Stimulated activated naive CD8-positive, alpha-beta T cell treated with anti-CD3 and anti-CD28 coated beads, Interleukin-15, Interleukin-2, amounts not matched to agents 100 ng/mL and 50 ng/mL, for 24 hours (primary cell): Measurements from ENCODE around the gene CDC16.
"Not testable (repeated sequence)": the region's sequence is repeated elsewhere in the genome, so short reads cannot be mapped to it uniquely, and the experiment has no call there.

Experiments used
- H3K27ac Mint-ChIP-seq: one replicate; pipeline ENCODE4 v1.8.0; 2021; ENCODE audit warnings: mild to moderate bottlenecking, mixed read lengths
- H3K27me3 Mint-ChIP-seq: one replicate; pipeline ENCODE4 v1.8.0; 2021; ENCODE audit warnings: mixed read lengths
- H3K36me3 Mint-ChIP-seq: one replicate; pipeline ENCODE4 v1.8.0; 2021; ENCODE audit warnings: low read depth, mixed read lengths
- H3K4me1 Mint-ChIP-seq: one replicate; pipeline ENCODE4 v1.8.0; 2021; ENCODE audit warnings: low read depth, mixed read lengths
- H3K4me3 Mint-ChIP-seq: one replicate; pipeline ENCODE4 v1.8.0; 2021; ENCODE audit warnings: mild to moderate bottlenecking, mixed read lengths
- H3K9me3 Mint-ChIP-seq: one replicate; pipeline ENCODE4 v1.8.0; 2021; ENCODE audit warnings: mixed read lengths

CDC16 gene

DNA sequence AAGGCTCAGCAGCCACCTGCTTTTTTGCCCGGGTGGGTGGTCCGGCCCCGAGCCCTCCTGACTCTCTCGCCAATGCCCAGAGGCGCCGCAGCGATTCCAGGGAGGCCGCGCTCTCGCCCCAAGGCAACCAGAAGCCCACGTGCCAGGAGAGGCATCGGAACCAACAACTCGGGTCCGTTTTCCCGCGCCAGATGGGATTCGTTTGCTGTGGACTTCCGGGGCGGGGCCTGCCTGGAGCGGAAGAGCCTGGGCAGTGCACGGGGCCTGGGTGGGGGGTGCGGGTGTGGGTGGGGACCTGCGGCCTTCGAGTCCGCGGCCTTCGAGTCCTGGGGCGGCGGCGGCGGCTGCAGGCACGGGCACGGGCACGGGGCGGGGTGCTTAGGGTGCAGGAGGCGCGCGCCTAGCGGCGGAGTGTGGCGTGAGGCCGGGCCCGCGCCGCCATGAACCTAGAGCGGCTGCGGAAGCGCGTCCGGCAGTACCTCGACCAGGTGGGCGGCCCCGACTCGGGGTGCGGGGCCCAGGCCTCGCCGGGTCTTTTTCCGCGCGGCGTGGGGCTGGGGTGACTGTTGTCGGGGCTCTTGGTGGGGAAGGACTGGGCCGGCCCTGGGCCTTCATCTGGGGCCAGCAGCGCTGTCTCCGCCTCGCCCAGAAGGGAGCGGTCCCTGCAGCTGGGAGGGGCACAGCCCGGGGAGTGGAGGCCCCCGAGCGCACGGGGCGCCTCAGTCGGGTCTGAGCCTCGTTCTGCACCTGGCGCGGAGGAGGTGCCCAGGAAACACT, at the start of gene CDC16:
Gene CDC16, plus strand, starts transcription at position 253 of the 777 bp plus-strand sequence. Its CDS starts 188 bp downstream, at position 441.
- Mint-ChIP-seq H3K9me3 (no peaks in the 10 kb centered on the region), H3K36me3 (peaks cover 40% of the 10 kb centered on the region), H3K27ac (peak within 1 kb of the TSS; percentile 68), H3K4me3 (peak within 1 kb of the TSS; percentile 89), H3K27me3 (peaks cover 8% of the 10 kb centered on the region), H3K4me1 (peaks cover 25% of the 10 kb centered on the region)

DNA sequence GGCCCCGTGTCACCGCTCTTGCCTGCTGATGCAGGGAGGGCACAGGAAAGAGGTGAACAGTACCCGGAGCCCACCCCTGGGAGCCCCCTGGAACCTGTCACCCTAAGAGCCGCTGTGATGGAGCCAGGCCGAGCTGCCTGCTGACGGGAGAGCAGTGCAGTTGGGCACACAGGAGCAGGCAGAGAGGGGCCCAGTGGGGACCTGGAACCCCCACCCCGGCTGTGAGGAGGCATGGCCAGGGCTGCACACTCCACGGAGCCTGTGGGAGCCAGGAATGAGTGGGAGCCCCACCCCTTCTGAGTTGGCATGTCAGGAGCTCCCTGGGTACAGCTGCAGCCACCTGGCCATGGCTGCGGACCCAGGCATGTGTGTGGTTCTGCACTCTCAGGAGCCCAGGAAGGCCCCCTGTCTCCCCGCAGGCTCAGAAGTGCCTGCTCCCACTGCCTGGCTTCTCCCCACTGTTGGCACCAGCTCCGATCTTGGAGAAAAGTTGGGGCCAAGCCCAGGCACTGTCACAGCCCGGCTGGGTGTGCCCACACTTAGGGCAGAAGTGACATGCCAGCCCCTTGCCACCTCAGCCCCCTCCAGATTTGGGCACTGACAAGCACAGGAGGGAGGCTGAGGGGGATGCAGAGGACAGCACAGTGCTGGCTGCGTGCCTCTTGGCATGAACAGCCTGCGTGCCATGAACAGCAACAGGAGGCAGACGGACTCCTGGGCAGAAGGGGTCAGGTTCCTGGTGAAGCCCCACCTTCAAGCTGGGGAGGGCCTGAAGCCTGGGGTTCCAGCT, 49.3 kb upstream of the CDC16 start:
- no peaks in the 10 kb centered on the region for H3K27me3 Mint-ChIP-seq
- H3K27ac Mint-ChIP-seq: no peak overlapping the region
- no peaks in the 10 kb centered on the region for H3K36me3 Mint-ChIP-seq
- H3K4me3 Mint-ChIP-seq: no peak overlapping the region
- H3K9me3 Mint-ChIP-seq: peaks cover 9% of the 10 kb centered on the region
- H3K4me1 Mint-ChIP-seq: peaks cover 3% of the 10 kb centered on the region

DNA sequence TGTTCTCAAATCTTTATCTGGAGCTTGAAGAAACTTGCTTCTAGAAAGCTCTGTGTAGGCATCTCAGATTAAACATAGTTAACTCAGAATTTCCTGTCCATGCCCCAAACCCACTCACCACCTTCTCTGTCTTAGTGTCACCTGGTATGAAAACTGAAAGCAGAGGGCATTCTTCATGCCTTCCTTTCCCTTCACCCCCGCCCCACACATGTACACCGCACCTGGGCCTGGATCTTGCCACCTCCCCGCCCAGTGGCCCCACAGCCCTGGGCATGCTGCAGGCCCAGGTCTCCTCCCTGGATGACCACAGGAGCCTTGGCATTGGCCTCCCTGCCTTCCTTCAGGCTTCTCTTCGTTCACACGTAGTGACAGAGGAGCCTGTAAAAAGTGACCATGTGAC, 39.8 kb upstream of the CDC16 start:
- Mint-ChIP-seq H3K27ac (peak overlapping the region; percentile 2), H3K9me3 (peaks cover 6% of the 10 kb centered on the region), H3K4me3 (no peak overlapping the region), H3K27me3 (no peaks in the 10 kb centered on the region), H3K36me3 (no peaks in the 10 kb centered on the region), H3K4me1 (peaks cover 22% of the 10 kb centered on the region)

- Mint-ChIP-seq H3K27me3 (no peaks in the 10 kb centered on the region), H3K9me3 (no peaks in the 10 kb centered on the region), H3K27ac (no peak overlapping the region), H3K4me1 (peaks cover 22% of the 10 kb centered on the region), H3K4me3 (no peak overlapping the region), H3K36me3 (no peaks in the 10 kb centered on the region)
Measured at GRCh38 chr13:114196629-114197028, 38.1 kb upstream of the CDC16 start.

GRCh38 chr13:114198556-114198955, 36.1 kb upstream of the CDC16 start:
- Mint-ChIP-seq H3K27me3 (no peaks in the 10 kb centered on the region), H3K9me3 (no peaks in the 10 kb centered on the region), H3K4me3 (no peak overlapping the region), H3K4me1 (peaks cover 35% of the 10 kb centered on the region), H3K36me3 (no peaks in the 10 kb centered on the region), H3K27ac (no peak overlapping the region)

- peaks cover 31% of the 10 kb centered on the region for H3K4me1 Mint-ChIP-seq
- H3K27ac Mint-ChIP-seq, H3K36me3 Mint-ChIP-seq, H3K9me3 Mint-ChIP-seq, H3K4me3 Mint-ChIP-seq, H3K27me3 Mint-ChIP-seq: not testable (repeated sequence)
Measured at GRCh38 chr13:114199526-114199925, 35.2 kb upstream of the CDC16 start.

DNA sequence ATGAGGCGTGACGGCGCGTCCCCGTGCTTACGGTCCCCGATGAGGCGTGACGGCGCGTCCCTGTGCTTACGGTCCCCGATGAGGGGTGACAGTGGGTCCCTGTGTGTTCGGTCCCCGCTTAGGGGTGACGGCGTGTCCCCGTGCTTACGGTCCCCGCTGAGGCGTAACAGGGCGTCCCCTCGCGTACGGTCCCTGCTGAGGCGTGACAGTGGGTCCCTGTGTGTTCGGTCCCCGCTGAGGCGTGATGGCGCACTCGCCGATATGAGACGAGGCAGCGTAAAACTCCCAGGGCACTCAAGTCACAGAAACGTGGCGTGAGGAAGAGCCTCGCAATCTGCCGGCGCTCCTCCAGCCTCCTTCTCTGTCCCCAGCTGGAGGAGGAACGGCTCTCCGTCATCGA, 34.7 kb upstream of the CDC16 start:
- Mint-ChIP-seq H3K27ac (no peak overlapping the region), H3K27me3 (no peaks in the 10 kb centered on the region), H3K9me3 (no peaks in the 10 kb centered on the region), H3K36me3 (no peaks in the 10 kb centered on the region), H3K4me3 (no peak overlapping the region), H3K4me1 (peaks cover 31% of the 10 kb centered on the region)

GRCh38 chr13:114200399-114200911, 34.2 kb upstream of the CDC16 start:
- H3K36me3 Mint-ChIP-seq: no peaks in the 10 kb centered on the region
- no peaks in the 10 kb centered on the region for H3K9me3 Mint-ChIP-seq
- peaks cover 27% of the 10 kb centered on the region for H3K4me1 Mint-ChIP-seq
- H3K27ac Mint-ChIP-seq: no peak overlapping the region
- H3K27me3 Mint-ChIP-seq: no peaks in the 10 kb centered on the region
- H3K4me3 Mint-ChIP-seq: no peak overlapping the region

DNA sequence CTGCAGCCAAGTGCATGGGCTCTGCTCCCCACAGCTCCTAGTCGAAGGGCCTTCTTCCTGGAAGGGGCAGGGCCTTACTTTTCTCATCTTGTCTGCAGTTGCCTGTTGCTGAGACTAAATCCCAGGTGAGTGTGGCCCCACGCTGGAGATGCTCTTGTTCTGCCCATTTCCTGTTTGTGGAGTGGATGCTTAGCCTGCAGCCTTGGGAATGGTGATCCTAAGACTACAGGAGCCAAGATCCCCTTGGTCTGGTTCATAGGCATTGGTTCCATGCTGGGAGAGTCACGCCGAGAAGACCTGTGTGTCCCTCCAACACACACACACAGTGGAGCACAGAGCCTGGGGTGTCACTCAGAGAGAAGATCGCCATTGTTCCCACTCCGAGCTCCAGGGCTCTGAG, 32.1 kb upstream of the CDC16 start:
- no peaks in the 10 kb centered on the region for H3K27me3 Mint-ChIP-seq
- no peaks in the 10 kb centered on the region for H3K9me3 Mint-ChIP-seq
- H3K4me1 Mint-ChIP-seq: peaks cover 23% of the 10 kb centered on the region
- H3K27ac Mint-ChIP-seq: no peak overlapping the region
- no peak overlapping the region for H3K4me3 Mint-ChIP-seq
- H3K36me3 Mint-ChIP-seq: no peaks in the 10 kb centered on the region

GRCh38 chr13:114203536-114203935, 31.2 kb upstream of the CDC16 start:
- H3K27me3 Mint-ChIP-seq: no peaks in the 10 kb centered on the region
- no peaks in the 10 kb centered on the region for H3K9me3 Mint-ChIP-seq
- no peak overlapping the region for H3K4me3 Mint-ChIP-seq
- H3K4me1 Mint-ChIP-seq: peaks cover 23% of the 10 kb centered on the region
- no peaks in the 10 kb centered on the region for H3K36me3 Mint-ChIP-seq
- H3K27ac Mint-ChIP-seq: no peak overlapping the region

DNA sequence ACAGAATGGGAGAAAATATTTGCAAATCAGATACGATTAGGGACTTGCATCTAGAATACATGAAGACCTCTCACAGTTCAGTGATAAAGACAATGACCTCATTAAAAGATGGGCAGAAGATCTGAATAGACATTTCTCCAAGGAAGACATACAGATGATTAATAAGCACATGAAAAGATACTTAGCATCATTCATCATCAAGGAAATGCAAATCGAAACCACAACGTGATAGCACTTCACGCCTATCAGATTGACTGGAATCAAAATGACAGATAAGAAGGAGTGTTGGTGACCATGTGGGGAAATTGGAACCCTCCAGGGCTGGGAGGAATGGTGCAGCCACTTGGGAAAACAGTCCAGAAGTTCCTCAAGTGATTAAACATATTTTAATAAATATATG, 29.8 kb upstream of the CDC16 start:
- no peaks in the 10 kb centered on the region for H3K27me3 Mint-ChIP-seq
- H3K4me3 Mint-ChIP-seq: no peak overlapping the region
- no peak overlapping the region for H3K27ac Mint-ChIP-seq
- H3K4me1 Mint-ChIP-seq: peaks cover 23% of the 10 kb centered on the region
- H3K36me3 Mint-ChIP-seq: no peaks in the 10 kb centered on the region
- no peaks in the 10 kb centered on the region for H3K9me3 Mint-ChIP-seq

- Mint-ChIP-seq H3K9me3 (no peaks in the 10 kb centered on the region), H3K27ac (no peak overlapping the region), H3K36me3 (no peaks in the 10 kb centered on the region), H3K27me3 (peaks cover 6% of the 10 kb centered on the region), H3K4me1 (peaks cover 25% of the 10 kb centered on the region), H3K4me3 (no peak overlapping the region)
Measured at GRCh38 chr13:114208134-114208533, 26.6 kb upstream of the CDC16 start.

- no peaks in the 10 kb centered on the region for H3K36me3 Mint-ChIP-seq
- H3K27me3 Mint-ChIP-seq: peaks cover 6% of the 10 kb centered on the region
- no peak overlapping the region for H3K4me3 Mint-ChIP-seq
- peaks cover 10% of the 10 kb centered on the region for H3K4me1 Mint-ChIP-seq
- H3K27ac Mint-ChIP-seq: no peak overlapping the region
- no peaks in the 10 kb centered on the region for H3K9me3 Mint-ChIP-seq
Measured at GRCh38 chr13:114211446-114212157, 23.1 kb upstream of the CDC16 start.

DNA sequence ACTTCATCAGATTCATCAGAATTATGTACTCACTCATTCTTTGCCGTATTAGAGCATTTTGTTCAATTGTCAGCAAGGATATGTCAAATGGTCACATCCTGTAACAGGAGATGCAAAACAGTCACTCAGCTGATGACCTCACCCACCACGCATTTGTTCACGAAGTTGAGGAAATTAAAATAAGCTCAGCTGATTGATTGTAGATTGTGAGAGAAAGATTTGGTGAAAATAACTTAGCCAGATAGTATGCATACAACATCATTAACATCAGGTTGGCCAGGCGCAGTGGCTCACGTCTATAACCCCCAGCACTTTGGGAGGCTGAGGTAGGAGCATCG, 22.6 kb upstream of the CDC16 start:
- Mint-ChIP-seq H3K4me3 (no peak overlapping the region), H3K9me3 (no peaks in the 10 kb centered on the region)

DNA sequence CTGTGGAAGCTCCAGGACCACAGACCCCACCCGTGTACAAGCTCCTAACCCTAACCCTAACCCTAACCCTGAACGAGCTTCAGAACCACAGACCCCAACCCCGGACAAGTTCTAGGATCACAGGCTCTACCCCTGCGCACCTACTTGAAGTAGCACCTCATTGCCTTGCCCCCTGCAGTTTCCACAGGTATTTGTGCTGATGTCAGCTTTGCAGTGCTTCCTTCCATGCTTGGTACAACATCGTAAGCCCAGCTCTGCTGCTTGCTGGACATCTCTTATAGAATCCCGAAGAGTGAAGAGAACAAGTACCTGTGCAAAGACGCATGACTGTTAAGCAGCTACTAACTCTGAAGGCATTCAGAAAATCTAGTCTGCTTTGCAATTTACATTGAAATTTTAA, 20.7 kb upstream of the CDC16 start:
- Mint-ChIP-seq H3K9me3 (no peaks in the 10 kb centered on the region), H3K36me3 (no peaks in the 10 kb centered on the region), H3K4me1 (peaks cover 20% of the 10 kb centered on the region), H3K27ac (no peak overlapping the region), H3K27me3 (peaks cover 6% of the 10 kb centered on the region), H3K4me3 (no peak overlapping the region)

More for the DNA sequence above, 22.6 kb upstream of the CDC16 start:
- Mint-ChIP-seq H3K36me3 (no peaks in the 10 kb centered on the region), H3K27me3 (peaks cover 6% of the 10 kb centered on the region), H3K4me1 (peaks cover 10% of the 10 kb centered on the region), H3K27ac (no peak overlapping the region)
